CD4-positive, CD25-positive, alpha-beta regulatory T cell (primary cell): ENCODE measurements around the gene ABCA13. TPM values are rescaled to one million over a fixed set of nuclear protein-coding genes. Genes with fewer than 3 reads are reported as not detected.
"Not testable (repeated sequence)": the region's sequence is repeated elsewhere in the genome, so short reads cannot be mapped to it uniquely, and the experiment has no call there.

Experiments
- ATAC-seq, 2 donors: fragments of 150-1000 bp; cut with Tn5 transposase; one replicate each; pipeline ENCODE4 v1.10.0; 2021; ENCODE audit warnings: low read depth in 2 of 2, moderate number of reproducible peaks in 2 of 2, moderate library complexity in 1 of 2
- DNase-seq, 3 donors: peaks; one replicate each; pipeline versions ENCODE4 v3.0.0 to v3.0.0-alpha.2; 2012 to 2022; ENCODE audit warnings: mixed read lengths in 1 of 3
- H3K27ac ChIP-seq: one replicate; pipeline ENCODE4 v1.7.0; 2013; ENCODE audit warnings: mild to moderate bottlenecking, low read length; ENCODE audit not compliant: insufficient read depth, poor library complexity, severe bottlenecking
- H3K27me3 ChIP-seq: one replicate; pipeline ENCODE4 v1.7.0; 2013; ENCODE audit warnings: low read length; ENCODE audit not compliant: control insufficient read depth, insufficient read depth
- H3K36me3 ChIP-seq: one replicate; pipeline ENCODE4 v1.7.0; 2013; ENCODE audit warnings: mild to moderate bottlenecking, low read length, moderate library complexity; ENCODE audit not compliant: control insufficient read depth, insufficient read depth
- H3K4me1 ChIP-seq: 2 replicates; pipeline ENCODE4 v1.7.0; 2013; ENCODE audit warnings: mild to moderate bottlenecking, low read length; ENCODE audit not compliant: insufficient read depth, control insufficient read depth, poor library complexity, severe bottlenecking
- H3K4me3 ChIP-seq: one replicate; pipeline ENCODE4 v1.7.0; 2013; ENCODE audit warnings: low read depth, mild to moderate bottlenecking, low read length, moderate library complexity
- H3K9me3 ChIP-seq, 2 experiments: 1 replicate in 1 of 2; 2 replicates in 1 of 2; pipeline ENCODE4 v1.7.0; 2013; ENCODE audit warnings: low read length in 2 of 2, mild to moderate bottlenecking in 1 of 2, moderate library complexity in 1 of 2; ENCODE audit not compliant: control insufficient read depth in 2 of 2
- H3K27ac Mint-ChIP-seq, 3 donors: one replicate each; pipeline ENCODE4 v1.8.0; 2020 to 2022; ENCODE audit warnings: mild to moderate bottlenecking in 3 of 3, mixed read lengths in 3 of 3, moderate library complexity in 2 of 3
- H3K27me3 Mint-ChIP-seq: one replicate; pipeline ENCODE4 v1.8.0; 2022; ENCODE audit warnings: mild to moderate bottlenecking, mixed read lengths
- H3K36me3 Mint-ChIP-seq: one replicate; pipeline ENCODE4 v1.8.0; 2020; ENCODE audit warnings: mixed read lengths
- H3K4me1 Mint-ChIP-seq, 4 donors: one replicate each; pipeline ENCODE4 v1.8.0; 2020 to 2022; ENCODE audit warnings: mixed read lengths in 4 of 4, mild to moderate bottlenecking in 1 of 4
- H3K4me3 Mint-ChIP-seq, 4 donors: one replicate each; pipeline ENCODE4 v1.8.0; 2020 to 2022; ENCODE audit warnings: mild to moderate bottlenecking in 4 of 4, mixed read lengths in 4 of 4, moderate library complexity in 3 of 4
- H3K9me3 Mint-ChIP-seq, 7 donors: one replicate each; pipeline ENCODE4 v1.8.0; 2020 to 2022; ENCODE audit warnings: mixed read lengths in 7 of 7, mild to moderate bottlenecking in 3 of 7, moderate library complexity in 2 of 7
- polyA plus RNA-seq, 4 donors: library from polyadenylated mRNA; unstranded; fragments of 300-500 nt; fragmentation: Illumina TruSeq; gene quantifications; one replicate each; pipeline ENCODE4 v1.2.3, GENCODE V29; 2021
- total RNA-seq: library from RNA; stranded (reverse); gene quantifications from one replicate; pipeline ENCODE4 v1.2.3, GENCODE V29; 2022

Gene ABCA13
- total and polyA plus RNA-seq, 5 donors from 2014 or later, result 1.1 TPM; not detected in 4

GRCh38 chr7:48188776-48189520 is 17.7 kb downstream of the ABCA13 start:
- DNase-seq (no peak), ATAC-seq (no peak)
- no peak overlapping the region for H3K27ac ChIP-seq
- peaks cover 10% of the 10 kb centered on the region for H3K27me3 Mint-ChIP-seq
- no peaks in the 10 kb centered on the region for H3K4me1 Mint-ChIP-seq
- H3K36me3 ChIP-seq, result no peaks in the 10 kb centered on the region
- H3K27ac Mint-ChIP-seq, result no peak overlapping the region
- no peaks in the 10 kb centered on the region for H3K9me3 ChIP-seq
- H3K4me3 ChIP-seq, result no peak overlapping the region
- no peaks in the 10 kb centered on the region for H3K36me3 Mint-ChIP-seq
- peaks cover 0 to 4% (median 0%) of the 10 kb centered on the region in 7 donors for H3K9me3 Mint-ChIP-seq
- H3K4me3 Mint-ChIP-seq, result no peak overlapping the region
- peaks cover 4% of the 10 kb centered on the region for H3K27me3 ChIP-seq
- no peaks in the 10 kb centered on the region for H3K4me1 ChIP-seq

- ATAC-seq, result no peak
- no peaks in the 10 kb centered on the region for H3K4me1 ChIP-seq
- Mint-ChIP-seq H3K27ac (no peak overlapping the region), H3K9me3 (peaks cover 0 to 2% (median 0%) of the 10 kb centered on the region in 7 donors), H3K36me3 (no peaks in the 10 kb centered on the region), H3K4me1 (no peaks in the 10 kb centered on the region), H3K4me3 (no peak overlapping the region), H3K27me3 (peaks cover 6% of the 10 kb centered on the region)
- H3K27me3 ChIP-seq, result peaks cover 4% of the 10 kb centered on the region
- no peaks in the 10 kb centered on the region for H3K9me3 ChIP-seq
- H3K4me3 ChIP-seq, result no peak overlapping the region
- DNase-seq, result no peak
- H3K36me3 ChIP-seq, result no peaks in the 10 kb centered on the region
- no peak overlapping the region for H3K27ac ChIP-seq
Measured at GRCh38 chr7:48192996-48193395, 21.7 kb downstream of the ABCA13 start.

GRCh38 chr7:48193421-48193820 is 22.2 kb downstream of the ABCA13 start:
- Mint-ChIP-seq H3K4me3 (no peak overlapping the region), H3K27me3 (peaks cover 5% of the 10 kb centered on the region), H3K36me3 (no peaks in the 10 kb centered on the region), H3K9me3 (peaks cover 0 to 1% (median 0%) of the 10 kb centered on the region in 7 donors), H3K27ac (no peak overlapping the region), H3K4me1 (no peaks in the 10 kb centered on the region)
- no peaks in the 10 kb centered on the region for H3K27me3 ChIP-seq
- no peaks in the 10 kb centered on the region for H3K36me3 ChIP-seq
- no peaks in the 10 kb centered on the region for H3K4me1 ChIP-seq
- H3K4me3 ChIP-seq, result no peak overlapping the region
- ATAC-seq (no peak), DNase-seq (no peak)
- no peaks in the 10 kb centered on the region for H3K9me3 ChIP-seq
- H3K27ac ChIP-seq, result no peak overlapping the region

- H3K36me3 Mint-ChIP-seq, result not testable (repeated sequence)
Measured at GRCh38 chr7:48200946-48201589, 29.8 kb downstream of the ABCA13 start.

GRCh38 chr7:48202916-48203315 is 31.7 kb downstream of the ABCA13 start:
- H3K27me3 ChIP-seq, H3K27ac Mint-ChIP-seq, H3K27me3 Mint-ChIP-seq, H3K4me3 Mint-ChIP-seq, H3K4me3 ChIP-seq, H3K4me1 ChIP-seq, H3K36me3 ChIP-seq, H3K9me3 ChIP-seq, DNase-seq, H3K36me3 Mint-ChIP-seq, H3K4me1 Mint-ChIP-seq, ATAC-seq, H3K9me3 Mint-ChIP-seq, H3K27ac ChIP-seq: not testable (repeated sequence)

More at GRCh38 chr7:48200946-48201589, 29.8 kb downstream of the ABCA13 start:
- not testable (repeated sequence) for H3K27me3 Mint-ChIP-seq, H3K4me3 Mint-ChIP-seq, H3K27ac ChIP-seq, H3K4me3 ChIP-seq, H3K27ac Mint-ChIP-seq, H3K4me1 Mint-ChIP-seq, H3K9me3 ChIP-seq, H3K9me3 Mint-ChIP-seq, H3K36me3 ChIP-seq, H3K27me3 ChIP-seq, DNase-seq, H3K4me1 ChIP-seq, ATAC-seq

- H3K4me1 Mint-ChIP-seq, result no peaks in the 10 kb centered on the region
- Histone ChIP-seq H3K4me1 (no peaks in the 10 kb centered on the region), H3K9me3 (no peaks in the 10 kb centered on the region), H3K4me3 (no peak overlapping the region), H3K27ac (no peak overlapping the region), H3K27me3 (no peaks in the 10 kb centered on the region), H3K36me3 (no peaks in the 10 kb centered on the region)
- H3K36me3 Mint-ChIP-seq, result no peaks in the 10 kb centered on the region
- ATAC-seq (no peak), DNase-seq (no peak)
- peaks cover 1% of the 10 kb centered on the region for H3K27me3 Mint-ChIP-seq
- no peak overlapping the region for H3K4me3 Mint-ChIP-seq
- H3K9me3 Mint-ChIP-seq, result peaks cover 0 to 2% (median 0%) of the 10 kb centered on the region in 7 donors
- no peak overlapping the region for H3K27ac Mint-ChIP-seq
Measured at GRCh38 chr7:48207155-48207675, 36.0 kb downstream of the ABCA13 start.

- Histone ChIP-seq H3K9me3 (no peaks in the 10 kb centered on the region), H3K27me3 (no peaks in the 10 kb centered on the region), H3K27ac (no peak overlapping the region), H3K4me3 (no peak overlapping the region), H3K4me1 (no peaks in the 10 kb centered on the region), H3K36me3 (no peaks in the 10 kb centered on the region)
- ATAC-seq (no peak), DNase-seq (no peak)
- Mint-ChIP-seq H3K4me1 (no peaks in the 10 kb centered on the region), H3K27me3 (peaks cover 4% of the 10 kb centered on the region), H3K9me3 (peaks cover 0 to 2% (median 0%) of the 10 kb centered on the region in 7 donors), H3K4me3 (no peak overlapping the region), H3K36me3 (no peaks in the 10 kb centered on the region), H3K27ac (no peak overlapping the region)
Measured at GRCh38 chr7:48209004-48209600, 37.8 kb downstream of the ABCA13 start.
